Ovary (tissue), 9 donors: Measurements from ENCODE around the gene IRGQ. TPM values are rescaled to one million over a fixed set of nuclear protein-coding genes. Genes with fewer than 3 reads are reported as not detected.
A peak's percentile ranks its signal among the peaks of the same experiment; 100 is the strongest.

Source experiments
- DNase-seq, 5 donors: peaks; one replicate each; pipeline ENCODE4 v3.0.0-alpha.2; 2019 to 2020
- H3K27ac ChIP-seq, 2 donors: fragments of 200-600 bp; one replicate each; pipeline versions ENCODE4 v1.5.1 to v1.8.0; 2019 to 2022
- H3K27me3 ChIP-seq: fragments of 200-600 bp; one replicate; pipeline ENCODE4 v1.8.0; 2022
- H3K36me3 ChIP-seq: fragments of 200-600 bp; sonication (generic); one replicate; pipeline ENCODE4 v1.5.1; 2019
- H3K4me1 ChIP-seq: one replicate; pipeline ENCODE4 v1.8.1; 2013; ENCODE audit warnings: mild to moderate bottlenecking, moderate library complexity; ENCODE audit not compliant: insufficient read depth
- H3K4me3 ChIP-seq: fragments of 200-600 bp; sonication (generic); one replicate; pipeline ENCODE4 v1.5.1; 2017
- H3K9me3 ChIP-seq, 2 donors: fragments of 200-600 bp in 1 of 2; sonication (generic) in 1 of 2; one replicate each; pipeline versions ENCODE4 v1.5.1 to v1.8.1; 2013 to 2019; ENCODE audit warnings: mild to moderate bottlenecking in 1 of 2, moderate library complexity in 1 of 2
- CTCF ChIP-seq, 3 donors: fragments of 450-650 bp in 2 of 3; fragments of 200-600 bp in 1 of 3; IDR thresholded peaks; one replicate each; pipeline versions ENCODE4 v1.5.1 to v1.8.0; 2016 to 2022; ENCODE audit warnings: antibody characterized with exemption in 3 of 3, mild to moderate bottlenecking in 1 of 3
- EP300 ChIP-seq: sonication (generic); formaldehyde crosslinking; IDR thresholded peaks from one replicate; pipeline ENCODE4 v1.6.1; 2017; ENCODE audit warnings: antibody characterized with exemption
- POLR2A ChIP-seq: fragments of 450-650 bp; IDR thresholded peaks from one replicate; pipeline ENCODE4 v1.6.1; 2017; ENCODE audit warnings: antibody characterized with exemption, mild to moderate bottlenecking, moderate library complexity
- WGBS, 3 donors: extraction: QIAGEN DNeasy Blood & Tissue Kit in 1 of 3; methylation state at CpG; one replicate each; pipeline versions ENCODE4 v1.1.5 to v1.1.7; 2013 to 2017; 5-methylcytosine and 5-hydroxymethylcytosine counted together
- intact Hi-C, 4 donors: fragments of 100-400 bp; cut with DNase I; formaldehyde crosslinking; loops; one replicate each; pipeline versions ENCODE4 v1.11.0 to v1.15.1; 2022 to 2023
- polyA plus RNA-seq, 2 donors: library from polyadenylated mRNA; stranded (reverse); fragments of 200-250 nt in 1 of 2; fragments of 350-450 nt in 1 of 2; fragmentation: Illumina TruSeq in 1 of 2; extraction: RNeasy Lipid Tissue Mini Kit (QIAGEN cat#74804) in 1 of 2; gene quantifications; one replicate each; pipeline ENCODE4 v1.2.3, GENCODE V29; 2013 to 2014
- total RNA-seq, 7 donors: library from RNA; depleted of rRNA in 2 of 7; stranded (reverse); fragments of >200 nt in 2 of 7; fragmentation: NEBNext Ultra II Directional in 3 of 7; extraction: Animal tissue kit (Norgen Biotek cat#: 25700) in 3 of 7; gene quantifications; one replicate each; pipeline versions ENCODE4 v1.1.0 to v1.2.4, GENCODE V29; 2016 to 2023
- donor health status: DM: no; HTN: no; CAD: no; lungs with moderate emphysema.
- donor health status: DM: no; HTN: no; CAD: no.
- donor health status: Bipolar disorder and iron deficiency.
- donor health status: DM: yes; HTN: yes; CAD: no.
- donor health status: DM: no; HTN: no; CAD: no.
- donor health status: DM: yes; HTN: yes; CAD: no.

Gene IRGQ
- total and polyA plus RNA-seq, 9 donors = 5.4 to 25.8 (median 19.2) TPM

DNA sequence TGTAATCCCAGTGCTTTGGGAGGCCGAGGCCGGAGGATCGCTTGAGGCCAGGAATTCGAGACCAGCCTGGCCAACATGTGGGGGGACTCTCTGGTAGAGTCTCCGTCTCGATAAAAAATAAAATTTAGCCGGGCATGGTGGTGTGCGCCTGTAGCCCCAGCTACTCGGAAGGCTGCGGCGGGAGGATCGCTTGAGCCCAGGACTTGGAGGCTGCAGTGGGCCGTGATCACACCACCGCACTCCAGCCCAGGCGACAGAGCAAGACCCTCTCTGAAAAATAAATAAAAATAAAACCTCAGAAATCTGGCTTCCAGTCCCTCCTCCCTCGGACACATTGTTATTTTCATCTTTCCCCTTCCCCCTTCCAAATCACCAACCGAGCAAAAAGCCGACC, 332 bp downstream of the IRGQ start:
- 0 to 1% (median 1%) methylated on average over 18 of the region's 18 CpGs for WGBS, 3 donors
- Histone ChIP-seq H3K27me3 (no peaks in the 10 kb centered on the region), H3K9me3 (no peaks in the 10 kb centered on the region), H3K4me1 (peaks cover 10% of the 10 kb centered on the region), H3K4me3 (peak overlapping the region; percentile 59), H3K27ac (peak overlapping the region; percentile 79 to 99), H3K36me3 (no peaks in the 10 kb centered on the region)
- DNase-seq = peak in 1 of 5 donors; percentile 44
- peak; percentile 88 for TF ChIP-seq POLR2A
- TF ChIP-seq CTCF (IDR thresholded peaks at IDR 0.05) = no peak
- intact Hi-C loops = loop anchor here in 1 of 4 donors (5.0 kb wide), 1 partner anchor 63 kb away; the partner anchor contains the start of gene ZNF575

DNA sequence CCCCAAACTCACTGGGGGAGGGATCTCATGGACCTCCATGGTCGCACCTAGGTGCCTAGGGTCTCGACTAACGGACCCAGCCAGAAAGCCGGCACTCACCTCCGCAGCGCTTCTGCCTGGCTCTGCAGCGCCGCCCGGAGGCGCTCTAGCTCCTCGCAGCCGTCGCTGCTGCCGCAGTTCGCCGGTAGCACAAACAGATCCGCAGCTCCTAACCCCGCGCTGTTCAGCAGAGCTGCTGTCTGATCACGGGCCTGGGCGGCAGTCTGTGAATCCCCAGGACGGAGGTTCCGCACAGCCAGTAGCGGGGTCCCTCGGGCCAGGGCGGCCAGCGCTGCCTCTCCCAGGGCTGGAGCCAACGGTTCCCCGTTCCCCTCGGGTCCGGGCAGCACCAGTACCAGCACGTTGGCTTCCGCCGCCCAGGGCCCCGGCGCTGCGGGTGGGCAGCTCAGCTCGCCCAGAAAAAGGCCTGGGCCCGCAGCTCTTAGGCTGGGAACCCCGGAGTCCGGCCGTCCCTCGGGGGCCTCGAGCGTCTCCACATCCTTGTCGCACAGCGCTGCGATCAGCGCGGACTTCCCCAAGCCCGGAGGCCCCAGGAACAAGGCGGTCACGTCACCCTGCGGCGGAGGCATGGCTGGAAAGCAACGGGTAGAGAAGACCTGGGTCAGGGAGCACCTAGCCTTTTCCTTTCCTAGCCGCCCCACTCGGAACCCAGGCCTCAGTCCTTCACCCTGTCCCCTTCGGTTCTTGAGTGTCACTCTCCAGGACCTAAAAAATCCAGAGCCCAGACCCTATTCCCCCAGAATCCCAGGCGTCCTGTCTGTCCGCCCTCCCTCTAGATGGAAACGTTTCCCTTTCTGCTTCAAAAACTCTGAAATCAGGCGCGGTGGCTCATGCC, 977 bp downstream of the IRGQ start:
- DNase-seq = peak; percentile 34 to 65 (median 48)
- no peak for TF ChIP-seq EP300
- TF ChIP-seq POLR2A = no peak
- peak in 2 of 3 donors; percentile 16 to 37 for TF ChIP-seq CTCF (IDR thresholded peaks at IDR 0.05)
- peaks cover 10% of the 10 kb centered on the region for H3K4me1 ChIP-seq
- no peaks in the 10 kb centered on the region for H3K36me3 ChIP-seq
- H3K27me3 ChIP-seq = no peaks in the 10 kb centered on the region
- WGBS, 3 donors = 1 to 2% (median 1%) methylated on average over 51 to 64 of the region's 64 CpGs
- peak overlapping the region; percentile 59 for H3K4me3 ChIP-seq
- intact Hi-C loops = loop anchor here in 1 of 4 donors (5.0 kb wide), 1 partner anchor 63 kb away; the partner anchor contains the start of gene ZNF575
- H3K9me3 ChIP-seq = no peaks in the 10 kb centered on the region
- H3K27ac ChIP-seq = peak overlapping the region; percentile 79 to 99

DNA sequence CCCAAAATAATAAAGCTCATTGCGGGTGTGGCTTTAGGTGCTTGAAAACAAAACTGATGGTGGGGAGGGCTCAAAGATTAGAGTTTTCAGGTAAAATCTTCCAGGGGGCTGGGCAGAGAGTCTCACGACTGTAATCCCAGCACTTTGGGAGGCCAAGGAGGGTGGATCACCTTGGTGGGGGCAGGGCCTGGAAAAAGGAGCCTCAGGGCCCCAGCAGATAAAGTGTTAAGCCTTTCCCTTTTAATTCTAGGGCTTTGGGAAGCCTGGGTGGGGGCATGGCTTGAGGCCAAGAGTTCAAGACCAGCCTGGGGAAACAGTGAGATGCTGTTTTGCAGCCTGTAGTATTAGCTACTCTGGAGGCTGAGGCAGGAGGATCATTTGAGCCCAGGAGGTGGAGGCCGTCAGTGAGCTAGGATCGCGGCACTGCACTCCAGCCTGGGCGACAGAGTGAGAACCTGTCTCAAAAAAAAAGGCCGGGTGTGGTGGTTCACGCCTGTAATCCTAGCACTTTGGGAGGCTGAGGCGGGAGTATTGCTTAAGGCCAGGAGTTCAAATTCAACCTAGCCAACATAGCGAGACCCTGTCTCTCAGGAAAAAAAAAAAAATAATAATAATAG, 1.7 kb downstream of the IRGQ start:
- intact Hi-C loops = no loop called here
- H3K36me3 ChIP-seq = no peaks in the 10 kb centered on the region
- TF ChIP-seq POLR2A (no peak), EP300 (no peak), CTCF (IDR thresholded peaks at IDR 0.05) (no peak)
- peak in 2 of 5 donors; percentile 28 to 37 for DNase-seq
- peaks cover 10% of the 10 kb centered on the region for H3K4me1 ChIP-seq
- H3K27ac ChIP-seq = peak overlapping the region; percentile 44 to 79
- peak overlapping the region; percentile 59 for H3K4me3 ChIP-seq
- whole genome bisulfite sequencing, 3 donors = 75 to 85% (median 78%) methylated on average over 10 of the region's 10 CpGs
- H3K27me3 ChIP-seq = no peaks in the 10 kb centered on the region
- no peaks in the 10 kb centered on the region for H3K9me3 ChIP-seq

GRCh38 chr19:43592800-43593350, 3.1 kb downstream of the IRGQ start:
- no peak for TF ChIP-seq EP300
- TF ChIP-seq CTCF (IDR thresholded peaks at IDR 0.05) = no peak
- no peak for TF ChIP-seq POLR2A
- H3K27me3 ChIP-seq = no peaks in the 10 kb centered on the region
- no peak overlapping the region for H3K4me3 ChIP-seq
- no peaks in the 10 kb centered on the region for H3K36me3 ChIP-seq
- peak in 2 of 5 donors; percentile 31 to 41 for DNase-seq
- H3K27ac ChIP-seq = no peak overlapping the region
- peaks cover 10% of the 10 kb centered on the region for H3K4me1 ChIP-seq
- H3K9me3 ChIP-seq = no peaks in the 10 kb centered on the region
- WGBS, 3 donors = 89 to 92% (median 90%) methylated on average over 37 of the region's 37 CpGs
- intact Hi-C loops = no loop called here
